IMR-90 (cell line): ENCODE measurements around the gene RNGTT. TPM values are rescaled to one million over a fixed set of nuclear protein-coding genes. Genes with fewer than 3 reads are reported as not detected.

Experiments used
- ATAC-seq: fragments of 200-7000 bp; cut with Tn5 transposase; 2 replicates; pipeline ENCODE4 v1.9.1; 2020; ENCODE audit warnings: low read depth, mild to moderate bottlenecking, moderate library complexity
- BruUV-seq: library from RNA; stranded (reverse); fragments of 400-500 nt; replicated peaks from 2 replicates; lab custom pipeline; 2021; lab: Mats Ljungman, UMichigan
- CTCF ChIA-PET: fragments of 300-600 bp; formaldehyde crosslinking; extraction: SDS; loops from one replicate; lab custom pipeline; 2021; ENCODE audit warnings: antibody characterized with exemption; lab: Yijun Ruan, JAX
- POLR2A ChIA-PET: fragments of 300-600 bp; sonication (Branson Sonifier 250); formaldehyde crosslinking; loops from one replicate; lab custom pipeline; 2022; ENCODE audit warnings: antibody characterized with exemption; ENCODE audit not compliant: unreplicated experiment; lab: Charles Lee
- DNase-seq: peaks from one replicate; pipeline ENCODE4 v3.0.0; 2013
- H2AFZ ChIP-seq: replicated peaks from 2 replicates; pipeline ENCODE3; 2013; ENCODE audit warnings: low read length, mild to moderate bottlenecking; ENCODE audit not compliant: poor library complexity
- H2AK5ac ChIP-seq: 2 replicates; pipeline ENCODE4 v1.6.1; 2013; ENCODE audit warnings: low read depth, low read length, inconsistent platforms
- H2AK9ac ChIP-seq: replicated peaks from 2 replicates; pipeline ENCODE3; 2013; ENCODE audit warnings: mild to moderate bottlenecking, low read depth, low read length, moderate library complexity; ENCODE audit not compliant: poor library complexity
- H2BK120ac ChIP-seq: 2 replicates; pipeline ENCODE4 v1.6.1; 2013; ENCODE audit warnings: low read depth, low read length, inconsistent platforms
- H2BK15ac ChIP-seq: 3 replicates; pipeline ENCODE4 v1.6.1; 2013; ENCODE audit warnings: low read depth, low read length, inconsistent platforms
- H2BK20ac ChIP-seq: 2 replicates; pipeline ENCODE4 v1.6.1; 2013; ENCODE audit warnings: low read depth, mild to moderate bottlenecking, inconsistent platforms, low read length, moderate library complexity
- H2BK5ac ChIP-seq: 2 replicates; pipeline ENCODE4 v1.6.1; 2013; ENCODE audit warnings: mild to moderate bottlenecking, low read depth, low read length, inconsistent platforms; ENCODE audit not compliant: poor library complexity, severe bottlenecking
- H3K14ac ChIP-seq: replicated peaks from 2 replicates; pipeline ENCODE4 v1.6.1; 2013; ENCODE audit warnings: low read depth, low read length, inconsistent platforms
- H3K18ac ChIP-seq: 2 replicates; pipeline ENCODE4 v1.6.1; 2013; ENCODE audit warnings: low read depth, low read length, control low read depth
- H3K23ac ChIP-seq: 2 replicates; pipeline ENCODE4 v1.6.1; 2013; ENCODE audit warnings: low read depth, low read length, inconsistent platforms
- H3K27ac ChIP-seq: 2 replicates; pipeline ENCODE4 v1.5.1; 2013; ENCODE audit warnings: mild to moderate bottlenecking, control low read depth, low read length; ENCODE audit not compliant: insufficient read depth
- H3K27me3 ChIP-seq: 2 replicates; pipeline ENCODE4 v1.6.1; 2013; ENCODE audit warnings: low read length; ENCODE audit not compliant: control insufficient read depth, insufficient read depth
- H3K36me3 ChIP-seq: 2 replicates; pipeline ENCODE4 v1.6.1; 2013; ENCODE audit warnings: low read length, mixed read lengths; ENCODE audit not compliant: control insufficient read depth, insufficient read depth
- H3K4ac ChIP-seq: 2 replicates; pipeline ENCODE4 v1.6.1; 2013; ENCODE audit warnings: low read depth, low read length, inconsistent platforms
- H3K4me1 ChIP-seq: 2 replicates; pipeline ENCODE4 v1.6.1; 2013; ENCODE audit warnings: low read length, mixed read lengths; ENCODE audit not compliant: control insufficient read depth, insufficient read depth
- H3K4me2 ChIP-seq: 2 replicates; pipeline ENCODE4 v1.6.1; 2013; ENCODE audit warnings: low read depth, mild to moderate bottlenecking, control low read depth, low read length, moderate library complexity
- H3K4me3 ChIP-seq: 2 replicates; pipeline ENCODE4 v1.5.1; 2013; ENCODE audit warnings: low read depth, mild to moderate bottlenecking, control low read depth, low read length, moderate library complexity; ENCODE audit not compliant: insufficient read depth
- H3K56ac ChIP-seq: 2 replicates; pipeline ENCODE4 v1.6.1; 2013; ENCODE audit warnings: low read length, inconsistent platforms; ENCODE audit not compliant: insufficient read depth; ENCODE audit errors: extremely low read depth
- H3K79me1 ChIP-seq, 2 experiments: 2 replicates each; pipeline ENCODE4 v1.6.1; 2013; ENCODE audit warnings: low read length in 2 of 2, inconsistent platforms in 1 of 2, low read depth in 1 of 2
- H3K9ac ChIP-seq: 2 replicates; pipeline ENCODE4 v1.6.1; 2013; ENCODE audit warnings: low read depth, low read length, control low read depth
- H3K9me1 ChIP-seq: 2 replicates; pipeline ENCODE4 v1.6.1; 2013; ENCODE audit warnings: low read length, inconsistent platforms; ENCODE audit not compliant: insufficient read depth
- H3K9me3 ChIP-seq: 2 replicates; pipeline ENCODE4 v1.6.1; 2013; ENCODE audit warnings: low read length; ENCODE audit not compliant: control insufficient read depth, insufficient read depth
- H4K20me1 ChIP-seq: 2 replicates; pipeline ENCODE4 v1.6.1; 2013; ENCODE audit warnings: low read length, inconsistent platforms; ENCODE audit not compliant: insufficient read depth
- H4K5ac ChIP-seq: 2 replicates; pipeline ENCODE4 v1.6.1; 2013; ENCODE audit warnings: mild to moderate bottlenecking, low read depth, low read length, control low read depth
- H4K8ac ChIP-seq, 2 experiments: 2 replicates each; pipeline ENCODE4 v1.6.1; 2013; ENCODE audit warnings: low read depth in 2 of 2, low read length in 2 of 2, control low read depth in 1 of 2, inconsistent platforms in 1 of 2
- H4K91ac ChIP-seq: 2 replicates; pipeline ENCODE4 v1.6.1; 2013; ENCODE audit warnings: low read depth, low read length, inconsistent platforms; ENCODE audit not compliant: insufficient read depth
- BHLHE40 ChIP-seq: fragments of 150-350 bp; IDR thresholded peaks from 2 replicates; pipeline ENCODE4 v1.6.1; 2016; ENCODE audit warnings: mild to moderate bottlenecking, low read depth, low read length
- CEBPB ChIP-seq: IDR thresholded peaks from 2 replicates; pipeline ENCODE4 v1.6.1; 2012; ENCODE audit warnings: low read depth, low read length, improper control_type of control experiment
- CHD1 ChIP-seq: IDR thresholded peaks from 2 replicates; pipeline ENCODE4 v1.6.1; 2012; ENCODE audit warnings: low read depth, low read length, improper control_type of control experiment
- ELK1 ChIP-seq: fragments of 150-350 bp; IDR thresholded peaks from 2 replicates; pipeline ENCODE4 v1.6.1; 2016; ENCODE audit warnings: low read depth, mild to moderate bottlenecking, low read length, moderate library complexity, borderline replicate concordance
- FOS ChIP-seq: fragments of 150-350 bp; IDR thresholded peaks from 2 replicates; pipeline ENCODE4 v1.6.1; 2016; ENCODE audit warnings: low read depth, low read length
- MAFK ChIP-seq: IDR thresholded peaks from 2 replicates; pipeline ENCODE4 v1.6.1; 2012; ENCODE audit warnings: low read depth, low read length, improper control_type of control experiment
- MAZ ChIP-seq: IDR thresholded peaks from 2 replicates; pipeline ENCODE4 v1.6.1; 2012; ENCODE audit warnings: low read depth, mild to moderate bottlenecking, low read length, improper control_type of control experiment, moderate library complexity, borderline replicate concordance
- MXI1 ChIP-seq: IDR thresholded peaks from 2 replicates; pipeline ENCODE4 v1.6.1; 2012; ENCODE audit warnings: low read depth, mild to moderate bottlenecking, low read length, moderate library complexity, borderline replicate concordance
- NFE2L2 ChIP-seq: fragments of 150-350 bp; IDR thresholded peaks from 2 replicates; pipeline ENCODE4 v1.6.1; 2016; ENCODE audit warnings: low read depth, mild to moderate bottlenecking, low read length
- POLR2A ChIP-seq: IDR thresholded peaks from 2 replicates; pipeline ENCODE4 v1.6.1; 2012; ENCODE audit warnings: mild to moderate bottlenecking, low read depth, low read length
- RAD21 ChIP-seq: IDR thresholded peaks from 2 replicates; pipeline ENCODE4 v1.6.1; 2012; ENCODE audit warnings: low read length, improper control_type of control experiment
- RCOR1 ChIP-seq: IDR thresholded peaks from 2 replicates; pipeline ENCODE4 v1.6.1; 2012; ENCODE audit warnings: mild to moderate bottlenecking, low read length, improper control_type of control experiment; ENCODE audit not compliant: insufficient replicate concordance
- RFX5 ChIP-seq: IDR thresholded peaks from 2 replicates; pipeline ENCODE4 v1.8.0; 2012; ENCODE audit warnings: low read depth, mild to moderate bottlenecking, low read length, moderate library complexity
- SMC3 ChIP-seq: fragments of 150-350 bp; IDR thresholded peaks from 2 replicates; pipeline ENCODE4 v1.6.1; 2016; ENCODE audit warnings: low read depth, mild to moderate bottlenecking, antibody characterized with exemption, low read length, moderate library complexity
- USF2 ChIP-seq: fragments of 150-350 bp; IDR thresholded peaks from 2 replicates; pipeline ENCODE4 v1.6.1; 2017; ENCODE audit warnings: mild to moderate bottlenecking, antibody characterized with exemption, low read length, low read depth
- WGBS, 2 experiments: methylation state at CpG; one replicate each; pipeline versions ENCODE4 v1.1.5 to v1.1.7; 2013; ENCODE audit warnings: missing lambda C conversion rate in 2 of 2; ENCODE audit not compliant: insufficient read length in 1 of 2; ENCODE audit errors: extremely low coverage in 2 of 2; 5-methylcytosine and 5-hydroxymethylcytosine counted together
- dilution Hi-C: fragments of 300-500 bp; cut with HindIII; formaldehyde crosslinking; loops from one replicate; pipeline ENCODE4 v1.14.3; 2018; ENCODE audit warnings: low sequenced_read_pairs; ENCODE audit not compliant: unreplicated experiment
- in situ Hi-C: fragments of 300-500 bp; cut with MboI; formaldehyde crosslinking; loops from 3 replicates; pipeline ENCODE4 v1.14.3; 2019; ENCODE audit warnings: low sequenced_read_pairs, inconsistent platforms, mixed read lengths
- intact Hi-C: fragments of 100-400 bp; cut with micrococcal nuclease; formaldehyde crosslinking; loops from 2 replicates; pipeline ENCODE4 v1.10.0; 2022
- polyA plus RNA-seq, 3 experiments: library from polyadenylated mRNA; depleted of rRNA; stranded (reverse); fragments of >200 nt; gene quantifications; 2 replicates each; pipeline ENCODE4 v1.2.3, GENCODE V29; 2012; ENCODE audit warnings: low replicate concordance in 1 of 3
- total RNA-seq: library from RNA; depleted of rRNA; stranded (reverse); fragments of >200 nt; gene quantifications from 2 replicates; pipeline ENCODE4 v1.2.3, GENCODE V29; 2012
- TF ChIP-seq, protein P1 (sequence below): conservative IDR thresholded peaks from 2 replicates; pipeline ENCODE4 v1.5.1; 2012; ENCODE audit warnings: mild to moderate bottlenecking, low read depth, low read length, improper control_type of control experiment

The RNGTT gene
- total and polyA plus RNA-seq, 2 of the 4 experiments (the other 2 are of a cell fraction) = 5.4 to 21.7 TPM

DNA sequence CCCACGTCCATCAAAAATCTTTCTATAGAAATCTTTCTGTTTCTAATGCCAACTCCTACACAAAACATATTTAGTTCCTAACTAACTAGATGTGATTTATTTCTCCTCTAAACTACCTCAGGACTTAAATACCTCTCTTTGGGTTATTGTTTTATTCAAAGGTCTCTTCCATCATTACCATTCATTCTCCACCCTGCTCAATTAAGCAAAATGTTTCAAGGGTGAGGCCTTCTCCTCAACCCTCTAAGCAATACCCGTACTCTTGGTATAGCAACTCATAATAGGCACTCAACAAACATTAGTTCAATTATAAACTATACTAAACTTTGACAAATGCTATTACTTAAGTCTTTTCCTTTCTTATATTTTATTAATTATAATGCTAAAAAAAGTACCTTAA, 111.4 kb downstream of the RNGTT start:
- ChIA-PET POLR2A (no interaction called here), CTCF (no interaction called here)
- Histone ChIP-seq H3K23ac (no peak overlapping the region), H2AK5ac (no peak overlapping the region), H3K18ac (no peak overlapping the region), H3K4me1 (peaks cover 2% of the 10 kb centered on the region; the same call in 1 of the 2 replicates), H2BK15ac (no peak overlapping the region), H4K20me1 (no peaks in the 10 kb centered on the region), H3K27ac (no peak overlapping the region), H3K9me3 (no peaks in the 10 kb centered on the region), H4K91ac (no peak overlapping the region), H3K36me3 (no peaks in the 10 kb centered on the region), H2BK20ac (no peak overlapping the region), H4K8ac (no peak overlapping the region), H3K56ac (no peak overlapping the region), H3K9ac (no peak overlapping the region), H2AFZ (no peak overlapping the region), H2BK120ac (no peak overlapping the region), H3K4me3 (no peak overlapping the region), H3K27me3 (no peaks in the 10 kb centered on the region), H2BK5ac (no peak overlapping the region), H3K79me1 (0 out of 4 replicates have a peak, but pooled peaks cover 0 to 2% of the 10 kb centered on the region in 2 experiments), H3K4ac (no peak overlapping the region), H3K14ac (no peak overlapping the region), H4K5ac (no peak overlapping the region), H3K4me2 (no peak overlapping the region), H3K9me1 (no peaks in the 10 kb centered on the region), H2AK9ac (no peak overlapping the region)
- no CpG with 5 or more reads among the region's 2 CpGs for WGBS, 2 experiments
- DNase-seq = no peak
- in situ Hi-C loops = loop anchor here (25.0 kb wide), 1 partner anchor 1290 kb away; no protein-coding TSS in a partner anchor
- no TSS peak for BruUV-seq
- TF ChIP-seq BHLHE40 (no peak), CHD1 (no peak), RCOR1 (no peak), MAFK (no peak), NFE2L2 (no peak), SMC3 (no peak), RFX5 (no peak), ELK1 (no peak), MAZ (no peak), POLR2A (no peak), FOS (no peak), RAD21 (no peak), USF2 (no peak), CEBPB (no peak), MXI1 (no peak)
- TF ChIP-seq, protein P1, sequence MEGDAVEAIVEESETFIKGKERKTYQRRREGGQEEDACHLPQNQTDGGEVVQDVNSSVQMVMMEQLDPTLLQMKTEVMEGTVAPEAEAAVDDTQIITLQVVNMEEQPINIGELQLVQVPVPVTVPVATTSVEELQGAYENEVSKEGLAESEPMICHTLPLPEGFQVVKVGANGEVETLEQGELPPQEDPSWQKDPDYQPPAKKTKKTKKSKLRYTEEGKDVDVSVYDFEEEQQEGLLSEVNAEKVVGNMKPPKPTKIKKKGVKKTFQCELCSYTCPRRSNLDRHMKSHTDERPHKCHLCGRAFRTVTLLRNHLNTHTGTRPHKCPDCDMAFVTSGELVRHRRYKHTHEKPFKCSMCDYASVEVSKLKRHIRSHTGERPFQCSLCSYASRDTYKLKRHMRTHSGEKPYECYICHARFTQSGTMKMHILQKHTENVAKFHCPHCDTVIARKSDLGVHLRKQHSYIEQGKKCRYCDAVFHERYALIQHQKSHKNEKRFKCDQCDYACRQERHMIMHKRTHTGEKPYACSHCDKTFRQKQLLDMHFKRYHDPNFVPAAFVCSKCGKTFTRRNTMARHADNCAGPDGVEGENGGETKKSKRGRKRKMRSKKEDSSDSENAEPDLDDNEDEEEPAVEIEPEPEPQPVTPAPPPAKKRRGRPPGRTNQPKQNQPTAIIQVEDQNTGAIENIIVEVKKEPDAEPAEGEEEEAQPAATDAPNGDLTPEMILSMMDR = no peak
- ATAC-seq = no peak
- dilution Hi-C loops = no loop called here
- intact Hi-C loops = no loop called here
